Liver (tissue), 3 donors: ENCODE data around the gene DPYD.

ENCODE experiments used
- CTCF ChIP-seq: fragments of 150-350 bp; IDR thresholded peaks from 2 replicates; pipeline ENCODE4 v1.5.1; 2017; ENCODE audit warnings: improper control_type of control experiment, low read depth, low read length; ENCODE audit not compliant: missing input control
- EGR1 ChIP-seq, 2 donors: IDR thresholded peaks; 2 replicates each; pipeline ENCODE4 v1.6.1; 2016 to 2018; ENCODE audit warnings: antibody characterized with exemption in 2 of 2, low read depth in 2 of 2
- MAX ChIP-seq: IDR thresholded peaks from 2 replicates; pipeline ENCODE4 v1.6.1; 2016; ENCODE audit warnings: antibody characterized with exemption
- RAD21 ChIP-seq, 2 donors: IDR thresholded peaks; 2 replicates each; pipeline ENCODE4 v1.6.1; 2016; ENCODE audit warnings: antibody characterized with exemption in 2 of 2, mild to moderate bottlenecking in 2 of 2
- SP1 ChIP-seq: IDR thresholded peaks from 2 replicates; pipeline ENCODE4 v1.6.1; 2018; ENCODE audit warnings: antibody characterized with exemption, mild to moderate bottlenecking
- TAF1 ChIP-seq: conservative IDR thresholded peaks from 2 replicates; pipeline ENCODE4 v1.6.1; 2016; ENCODE audit warnings: antibody characterized with exemption, mild to moderate bottlenecking
- YY1 ChIP-seq: IDR thresholded peaks from 2 replicates; pipeline ENCODE4 v1.6.1; 2016; ENCODE audit warnings: antibody characterized with exemption, mild to moderate bottlenecking
- TF ChIP-seq, protein P1 (sequence below): IDR thresholded peaks from 2 replicates; pipeline ENCODE4 v1.6.1; 2016; ENCODE audit warnings: antibody characterized with exemption, mild to moderate bottlenecking
- TF ChIP-seq, protein P2 (sequence below): IDR thresholded peaks from 2 replicates; pipeline ENCODE4 v1.6.1; 2016; ENCODE audit warnings: antibody characterized with exemption
- TF ChIP-seq, protein P3 (sequence below): IDR thresholded peaks from 2 replicates; pipeline ENCODE4 v1.6.1; 2016; ENCODE audit warnings: antibody characterized with exemption
- donor health status: healthy.
- donor health status: healthy.

GRCh38 chr1:97433094-97433823, 487.6 kb downstream of the DPYD start:
- TF ChIP-seq CTCF (no peak), EGR1 (IDR thresholded peaks at IDR 0.05; ENCODE audit: low read depth in 2 of 2) (no peak), TAF1 (no peak), YY1 (no peak), RAD21 (IDR thresholded peaks at IDR 0.05) (no peak), MAX (no peak), SP1 (no peak)
- TF ChIP-seq, protein P1, sequence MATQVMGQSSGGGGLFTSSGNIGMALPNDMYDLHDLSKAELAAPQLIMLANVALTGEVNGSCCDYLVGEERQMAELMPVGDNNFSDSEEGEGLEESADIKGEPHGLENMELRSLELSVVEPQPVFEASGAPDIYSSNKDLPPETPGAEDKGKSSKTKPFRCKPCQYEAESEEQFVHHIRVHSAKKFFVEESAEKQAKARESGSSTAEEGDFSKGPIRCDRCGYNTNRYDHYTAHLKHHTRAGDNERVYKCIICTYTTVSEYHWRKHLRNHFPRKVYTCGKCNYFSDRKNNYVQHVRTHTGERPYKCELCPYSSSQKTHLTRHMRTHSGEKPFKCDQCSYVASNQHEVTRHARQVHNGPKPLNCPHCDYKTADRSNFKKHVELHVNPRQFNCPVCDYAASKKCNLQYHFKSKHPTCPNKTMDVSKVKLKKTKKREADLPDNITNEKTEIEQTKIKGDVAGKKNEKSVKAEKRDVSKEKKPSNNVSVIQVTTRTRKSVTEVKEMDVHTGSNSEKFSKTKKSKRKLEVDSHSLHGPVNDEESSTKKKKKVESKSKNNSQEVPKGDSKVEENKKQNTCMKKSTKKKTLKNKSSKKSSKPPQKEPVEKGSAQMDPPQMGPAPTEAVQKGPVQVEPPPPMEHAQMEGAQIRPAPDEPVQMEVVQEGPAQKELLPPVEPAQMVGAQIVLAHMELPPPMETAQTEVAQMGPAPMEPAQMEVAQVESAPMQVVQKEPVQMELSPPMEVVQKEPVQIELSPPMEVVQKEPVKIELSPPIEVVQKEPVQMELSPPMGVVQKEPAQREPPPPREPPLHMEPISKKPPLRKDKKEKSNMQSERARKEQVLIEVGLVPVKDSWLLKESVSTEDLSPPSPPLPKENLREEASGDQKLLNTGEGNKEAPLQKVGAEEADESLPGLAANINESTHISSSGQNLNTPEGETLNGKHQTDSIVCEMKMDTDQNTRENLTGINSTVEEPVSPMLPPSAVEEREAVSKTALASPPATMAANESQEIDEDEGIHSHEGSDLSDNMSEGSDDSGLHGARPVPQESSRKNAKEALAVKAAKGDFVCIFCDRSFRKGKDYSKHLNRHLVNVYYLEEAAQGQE = no peak
- TF ChIP-seq, protein P2, sequence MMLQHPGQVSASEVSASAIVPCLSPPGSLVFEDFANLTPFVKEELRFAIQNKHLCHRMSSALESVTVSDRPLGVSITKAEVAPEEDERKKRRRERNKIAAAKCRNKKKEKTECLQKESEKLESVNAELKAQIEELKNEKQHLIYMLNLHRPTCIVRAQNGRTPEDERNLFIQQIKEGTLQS = no peak
- TF ChIP-seq, protein P3, sequence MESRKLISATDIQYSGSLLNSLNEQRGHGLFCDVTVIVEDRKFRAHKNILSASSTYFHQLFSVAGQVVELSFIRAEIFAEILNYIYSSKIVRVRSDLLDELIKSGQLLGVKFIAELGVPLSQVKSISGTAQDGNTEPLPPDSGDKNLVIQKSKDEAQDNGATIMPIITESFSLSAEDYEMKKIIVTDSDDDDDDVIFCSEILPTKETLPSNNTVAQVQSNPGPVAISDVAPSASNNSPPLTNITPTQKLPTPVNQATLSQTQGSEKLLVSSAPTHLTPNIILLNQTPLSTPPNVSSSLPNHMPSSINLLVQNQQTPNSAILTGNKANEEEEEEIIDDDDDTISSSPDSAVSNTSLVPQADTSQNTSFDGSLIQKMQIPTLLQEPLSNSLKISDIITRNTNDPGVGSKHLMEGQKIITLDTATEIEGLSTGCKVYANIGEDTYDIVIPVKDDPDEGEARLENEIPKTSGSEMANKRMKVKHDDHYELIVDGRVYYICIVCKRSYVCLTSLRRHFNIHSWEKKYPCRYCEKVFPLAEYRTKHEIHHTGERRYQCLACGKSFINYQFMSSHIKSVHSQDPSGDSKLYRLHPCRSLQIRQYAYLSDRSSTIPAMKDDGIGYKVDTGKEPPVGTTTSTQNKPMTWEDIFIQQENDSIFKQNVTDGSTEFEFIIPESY = no peak
